Measurements from ENCODE around the gene APOL1.

DNA sequence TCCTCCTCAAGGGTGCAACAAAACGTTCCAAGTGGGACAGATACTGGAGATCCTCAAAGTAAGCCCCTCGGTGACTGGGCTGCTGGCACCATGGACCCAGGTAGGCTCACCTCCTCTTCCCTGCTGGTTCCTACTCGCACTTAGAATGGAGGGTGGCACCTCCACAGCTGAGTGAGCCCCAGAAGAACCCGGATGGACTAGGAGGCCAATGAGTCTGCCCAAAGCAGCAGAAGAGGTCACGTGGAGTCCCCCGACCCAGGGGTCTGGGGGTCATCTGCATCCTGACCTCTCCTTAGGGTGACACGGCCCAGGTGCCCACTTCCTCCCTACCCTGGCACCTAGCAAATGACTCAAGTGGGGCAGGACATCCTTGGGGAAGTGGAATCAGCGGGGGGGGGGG lies 4.4 kb downstream of the APOL1 start:
- TF ChIP-seq, protein P1, sequence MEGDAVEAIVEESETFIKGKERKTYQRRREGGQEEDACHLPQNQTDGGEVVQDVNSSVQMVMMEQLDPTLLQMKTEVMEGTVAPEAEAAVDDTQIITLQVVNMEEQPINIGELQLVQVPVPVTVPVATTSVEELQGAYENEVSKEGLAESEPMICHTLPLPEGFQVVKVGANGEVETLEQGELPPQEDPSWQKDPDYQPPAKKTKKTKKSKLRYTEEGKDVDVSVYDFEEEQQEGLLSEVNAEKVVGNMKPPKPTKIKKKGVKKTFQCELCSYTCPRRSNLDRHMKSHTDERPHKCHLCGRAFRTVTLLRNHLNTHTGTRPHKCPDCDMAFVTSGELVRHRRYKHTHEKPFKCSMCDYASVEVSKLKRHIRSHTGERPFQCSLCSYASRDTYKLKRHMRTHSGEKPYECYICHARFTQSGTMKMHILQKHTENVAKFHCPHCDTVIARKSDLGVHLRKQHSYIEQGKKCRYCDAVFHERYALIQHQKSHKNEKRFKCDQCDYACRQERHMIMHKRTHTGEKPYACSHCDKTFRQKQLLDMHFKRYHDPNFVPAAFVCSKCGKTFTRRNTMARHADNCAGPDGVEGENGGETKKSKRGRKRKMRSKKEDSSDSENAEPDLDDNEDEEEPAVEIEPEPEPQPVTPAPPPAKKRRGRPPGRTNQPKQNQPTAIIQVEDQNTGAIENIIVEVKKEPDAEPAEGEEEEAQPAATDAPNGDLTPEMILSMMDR (IDR thresholded peaks at IDR 0.05): no peak
- TF ChIP-seq POLR2A (IDR thresholded peaks at IDR 0.05) (no peak), EP300 (IDR thresholded peaks at IDR 0.05) (no peak)
